HepG2 (cell line): ENCODE measurements around the gene EMC9. TPM values are rescaled to one million over a fixed set of nuclear protein-coding genes. Genes with fewer than 3 reads are reported as not detected.

Experiments
- AGO2 ChIP-seq: fragments of 200-400 bp; formaldehyde crosslinking; optimal IDR thresholded peaks from 2 replicates; pipeline ENCODE3; 2017; ENCODE audit warnings: mild to moderate bottlenecking, low read depth, low read length, moderate library complexity
- CBX1 ChIP-seq: IDR thresholded peaks from one replicate; pipeline ENCODE4 v1.6.1; 2016; ENCODE audit warnings: antibody characterized with exemption, low read depth
- CREB1 ChIP-seq, 2 experiments: fragments of 450-650 bp in 1 of 2; IDR thresholded peaks; 2 replicates each; pipeline ENCODE4 v1.6.1; 2016 to 2017; ENCODE audit warnings: control low read depth in 1 of 2, mild to moderate bottlenecking in 1 of 2, missing compliant biosample characterization in 1 of 2, missing genetic modification characterization in 1 of 2
- FLYWCH1 ChIP-seq: sonication (generic); formaldehyde crosslinking; IDR thresholded peaks from 2 replicates; pipeline ENCODE4 v1.8.1; 2023; ENCODE audit warnings: mild to moderate bottlenecking, missing genetic modification reagents
- FOXP4 ChIP-seq: sonication (generic); formaldehyde crosslinking; IDR thresholded peaks from 2 replicates; pipeline ENCODE4 v1.4.0; 2020; ENCODE audit warnings: missing genetic modification reagents
- GTF2F1 ChIP-seq: fragments of 150-350 bp; IDR thresholded peaks from 2 replicates; pipeline ENCODE4 v1.6.1; 2014; ENCODE audit warnings: low read length
- MZF1 ChIP-seq: sonication (generic); formaldehyde crosslinking; IDR thresholded peaks from 2 replicates; pipeline ENCODE4 v1.8.1; 2023; ENCODE audit warnings: mild to moderate bottlenecking, missing genetic modification reagents, borderline replicate concordance
- PAWR ChIP-seq: sonication (generic); formaldehyde crosslinking; IDR thresholded peaks from 2 replicates; pipeline ENCODE4 v1.4.0; 2020; ENCODE audit warnings: missing genetic modification reagents, mild to moderate bottlenecking, borderline replicate concordance
- PHB2 ChIP-seq: fragments of 450-650 bp; IDR thresholded peaks from 2 replicates; pipeline ENCODE4 v1.6.1; 2018; ENCODE audit not compliant: partially characterized antibody
- RCOR2 ChIP-seq: IDR thresholded peaks from 2 replicates; pipeline ENCODE4 v1.6.1; 2016; ENCODE audit warnings: missing biosample characterization, missing genetic modification reagents
- SAFB2 ChIP-seq: sonication (generic); formaldehyde crosslinking; IDR thresholded peaks from 2 replicates; pipeline ENCODE4 v1.5.1; 2020; ENCODE audit warnings: missing genetic modification reagents, low read depth, mild to moderate bottlenecking, borderline replicate concordance
- SOX6 ChIP-seq, 2 experiments: fragments of 450-650 bp in 1 of 2; sonication (generic) in 1 of 2; formaldehyde crosslinking in 1 of 2; IDR thresholded peaks; 2 replicates each; pipeline versions ENCODE4 v1.4.0 to v1.6.1; 2017 to 2020; ENCODE audit warnings: antibody characterized with exemption in 1 of 2, mild to moderate bottlenecking in 1 of 2, missing genetic modification reagents in 1 of 2
- SP4 ChIP-seq: sonication (generic); formaldehyde crosslinking; IDR thresholded peaks from 2 replicates; pipeline ENCODE4 v1.8.1; 2023; ENCODE audit warnings: mild to moderate bottlenecking, missing genetic modification reagents
- TBX2 ChIP-seq: sonication (generic); formaldehyde crosslinking; IDR thresholded peaks from 2 replicates; pipeline ENCODE4 v1.5.0; 2020; ENCODE audit warnings: missing genetic modification reagents, mild to moderate bottlenecking, borderline replicate concordance
- TMF1 ChIP-seq: sonication (generic); formaldehyde crosslinking; IDR thresholded peaks from 2 replicates; pipeline ENCODE4 v1.8.1; 2022; ENCODE audit warnings: low read depth, missing genetic modification reagents
- ZBTB21 ChIP-seq: sonication (generic); formaldehyde crosslinking; IDR thresholded peaks from 2 replicates; pipeline ENCODE4 v1.4.0; 2020; ENCODE audit warnings: missing genetic modification reagents
- ZKSCAN8 ChIP-seq: IDR thresholded peaks from 2 replicates; pipeline ENCODE4 v1.6.1; 2016; ENCODE audit warnings: borderline replicate concordance, missing genetic modification reagents, missing compliant biosample characterization
- ZNF333 ChIP-seq: sonication (generic); formaldehyde crosslinking; IDR thresholded peaks from 2 replicates; pipeline ENCODE4 v1.4.0; 2020; ENCODE audit warnings: mild to moderate bottlenecking, missing genetic modification reagents, borderline replicate concordance
- ZNF432 ChIP-seq: sonication (generic); formaldehyde crosslinking; IDR thresholded peaks from 2 replicates; pipeline ENCODE4 v1.5.0; 2020; ENCODE audit warnings: missing genetic modification reagents, mild to moderate bottlenecking, borderline replicate concordance
- ZNF484 ChIP-seq: sonication (generic); formaldehyde crosslinking; IDR thresholded peaks from 2 replicates; pipeline ENCODE4 v1.5.1; 2020; ENCODE audit warnings: mild to moderate bottlenecking, low read depth, missing genetic modification reagents, borderline replicate concordance
- ZNF543 ChIP-seq: sonication (generic); formaldehyde crosslinking; IDR thresholded peaks from 2 replicates; pipeline ENCODE4 v1.4.0; 2020; ENCODE audit warnings: mild to moderate bottlenecking, missing genetic modification reagents
- ZNF556 ChIP-seq: sonication (generic); formaldehyde crosslinking; IDR thresholded peaks from 2 replicates; pipeline ENCODE4 v1.4.0; 2020; ENCODE audit warnings: mild to moderate bottlenecking, missing genetic modification reagents, borderline replicate concordance
- ZNF737 ChIP-seq: sonication (generic); formaldehyde crosslinking; IDR thresholded peaks from 2 replicates; pipeline ENCODE4 v1.5.0; 2020; ENCODE audit warnings: missing genetic modification reagents, mild to moderate bottlenecking, borderline replicate concordance
- polyA plus RNA-seq, 8 experiments: library from polyadenylated mRNA; depleted of rRNA in 3 of 8; stranded (reverse) in 7 of 8; unstranded in 1 of 8; fragments of >200 nt; fragmentation: Illumina TruSeq in 4 of 8; extraction: Trizol in 4 of 8; gene quantifications; 2 replicates each; pipeline versions ENCODE4 v1.2.1 to v1.2.3, GENCODE V29; 2011 to 2016; ENCODE audit warnings: low read depth in 4 of 8, missing spikeins in 1 of 8, mixed read lengths in 1 of 8; ENCODE audit not compliant: insufficient read depth in 1 of 8
- total RNA-seq, 5 experiments: library from RNA; depleted of rRNA; stranded (reverse); fragments of >200 nt; fragmentation: Illumina TruSeq; extraction: Trizol; gene quantifications; 2 replicates each; pipeline ENCODE4 v1.2.3, GENCODE V29; 2016; ENCODE audit warnings: low read depth in 1 of 5
- TF ChIP-seq, protein P1 (sequence below): sonication (generic); formaldehyde crosslinking; IDR thresholded peaks from 2 replicates; pipeline ENCODE4 v1.8.1; 2022; ENCODE audit warnings: mild to moderate bottlenecking, missing genetic modification reagents
- TF ChIP-seq, protein P2 (sequence below): sonication (generic); formaldehyde crosslinking; IDR thresholded peaks from 2 replicates; pipeline ENCODE4 v1.5.0; 2020; ENCODE audit warnings: missing genetic modification reagents

Gene EMC9
- total and polyA plus RNA-seq, 2 of the 13 experiments (the other 11 are each of a cell fraction or from before 2014, with no cell fraction given): 60.5 to 78.7 TPM

GRCh38 chr14:24115422-24116127 lies 25.8 kb downstream of the EMC9 start (continued):
- TF ChIP-seq FOXP4 (CRISPR knock-in tag) (no peak), SOX6 (IDR thresholded peaks at IDR 0.05) (no peak), SOX6 (CRISPR knock-in tag; IDR thresholded peaks at IDR 0.05) (no peak), ZNF737 (CRISPR knock-in tag) (no peak), ZBTB21 (no peak; the same call in 1 of the 2 replicates), TMF1 (peak; percentile 78; the same call in 1 of the 2 replicates), ZNF432 (CRISPR knock-in tag) (no peak), CREB1 (IDR thresholded peaks at IDR 0.05) (no peak), CREB1 (CRISPR knock-in tag; IDR thresholded peaks at IDR 0.05) (no peak), RCOR2 (no peak), FLYWCH1 (CRISPR knock-in tag) (no peak), MZF1 (peak; percentile 98), SP4 (CRISPR knock-in tag) (no peak), ZNF543 (CRISPR knock-in tag) (no peak), ZKSCAN8 (no peak), PHB2 (no peak), ZNF556 (CRISPR knock-in tag) (no peak), ZNF333 (CRISPR knock-in tag) (no peak; the same call in 1 of the 2 replicates), GTF2F1 (no peak), CBX1 (no peak), SAFB2 (no peak), AGO2 (no peak), ZNF484 (CRISPR knock-in tag) (no peak), TBX2 (no peak), PAWR (no peak)
- TF ChIP-seq, protein P1, sequence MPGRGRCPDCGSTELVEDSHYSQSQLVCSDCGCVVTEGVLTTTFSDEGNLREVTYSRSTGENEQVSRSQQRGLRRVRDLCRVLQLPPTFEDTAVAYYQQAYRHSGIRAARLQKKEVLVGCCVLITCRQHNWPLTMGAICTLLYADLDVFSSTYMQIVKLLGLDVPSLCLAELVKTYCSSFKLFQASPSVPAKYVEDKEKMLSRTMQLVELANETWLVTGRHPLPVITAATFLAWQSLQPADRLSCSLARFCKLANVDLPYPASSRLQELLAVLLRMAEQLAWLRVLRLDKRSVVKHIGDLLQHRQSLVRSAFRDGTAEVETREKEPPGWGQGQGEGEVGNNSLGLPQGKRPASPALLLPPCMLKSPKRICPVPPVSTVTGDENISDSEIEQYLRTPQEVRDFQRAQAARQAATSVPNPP (CRISPR knock-in tag): no peak; the same call in 1 of the 2 replicates
- TF ChIP-seq, protein P2, sequence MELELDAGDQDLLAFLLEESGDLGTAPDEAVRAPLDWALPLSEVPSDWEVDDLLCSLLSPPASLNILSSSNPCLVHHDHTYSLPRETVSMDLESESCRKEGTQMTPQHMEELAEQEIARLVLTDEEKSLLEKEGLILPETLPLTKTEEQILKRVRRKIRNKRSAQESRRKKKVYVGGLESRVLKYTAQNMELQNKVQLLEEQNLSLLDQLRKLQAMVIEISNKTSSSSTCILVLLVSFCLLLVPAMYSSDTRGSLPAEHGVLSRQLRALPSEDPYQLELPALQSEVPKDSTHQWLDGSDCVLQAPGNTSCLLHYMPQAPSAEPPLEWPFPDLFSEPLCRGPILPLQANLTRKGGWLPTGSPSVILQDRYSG (CRISPR knock-in tag): no peak
